NCI-H345 treated with DMSO at 0.1 percent for 48 hours (cell line): Measurements from ENCODE around the gene ACOX3.
A peak's percentile ranks its signal among the peaks of the same experiment; 100 is the strongest.
"Not testable (repeated sequence)": the region's sequence is repeated elsewhere in the genome, so short reads cannot be mapped to it uniquely, and the experiment has no call there.

Experiments
- DNase-seq: peaks from one replicate; lab custom pipeline; 2025; ENCODE audit not compliant: unreplicated experiment; lab: John Stamatoyannopoulos, UW

The ACOX3 gene

GRCh38 chr4:8435656-8436121 is 4.8 kb downstream of the ACOX3 start:
- no peak for DNase-seq

GRCh38 chr4:8434251-8435073 is 6.1 kb downstream of the ACOX3 start:
- DNase-seq = no peak

- DNase-seq = no peak
These were observed 7.4 kb downstream of the ACOX3 start for GRCh38 chr4:8433136-8433535.

- no peak for DNase-seq
These were observed 9.0 kb downstream of the ACOX3 start for GRCh38 chr4:8431553-8431952.

- DNase-seq = peak; percentile 55
These were observed 12.0 kb downstream of the ACOX3 start for GRCh38 chr4:8428288-8429097.

- DNase-seq = no peak
These were observed 12.7 kb downstream of the ACOX3 start for GRCh38 chr4:8427761-8428287.

GRCh38 chr4:8427262-8427661 is 13.3 kb downstream of the ACOX3 start:
- DNase-seq = no peak

GRCh38 chr4:8422786-8423185 is 17.7 kb downstream of the ACOX3 start:
- DNase-seq = no peak

- DNase-seq = no peak
These were observed 18.2 kb downstream of the ACOX3 start for GRCh38 chr4:8422327-8422726.

GRCh38 chr4:8420151-8420550 is 20.4 kb downstream of the ACOX3 start:
- not testable (repeated sequence) for DNase-seq

- no peak for DNase-seq
These were observed 21.1 kb downstream of the ACOX3 start for GRCh38 chr4:8419222-8420041.

GRCh38 chr4:8417071-8417614 is 23.4 kb downstream of the ACOX3 start:
- no peak for DNase-seq

- DNase-seq = no peak
These were observed 26.1 kb downstream of the ACOX3 start for GRCh38 chr4:8414377-8414776.

GRCh38 chr4:8412288-8412687 is 28.2 kb downstream of the ACOX3 start:
- no peak for DNase-seq

GRCh38 chr4:8411351-8412180 is 29.0 kb downstream of the ACOX3 start:
- no peak for DNase-seq

GRCh38 chr4:8410641-8411271 is 29.8 kb downstream of the ACOX3 start:
- no peak for DNase-seq

GRCh38 chr4:8410066-8410625 is 30.4 kb downstream of the ACOX3 start:
- no peak for DNase-seq

- DNase-seq = no peak
These were observed 31.1 kb downstream of the ACOX3 start for GRCh38 chr4:8409264-8410065.
